GM19372 (cell line): ENCODE results near the gene ZBTB20.

Experiments
- ATAC-seq: cut with Tn5 transposase; IDR thresholded peaks from one replicate; pipeline ENCODE4 v1.9.1; 2021; ENCODE audit warnings: mild to moderate bottlenecking, low read depth, moderate library complexity; ENCODE audit not compliant: unreplicated experiment

The ZBTB20 gene

GRCh38 chr3:114375608-114376421 is 771.3 kb downstream of the ZBTB20 start:
- no peak for ATAC-seq

DNA sequence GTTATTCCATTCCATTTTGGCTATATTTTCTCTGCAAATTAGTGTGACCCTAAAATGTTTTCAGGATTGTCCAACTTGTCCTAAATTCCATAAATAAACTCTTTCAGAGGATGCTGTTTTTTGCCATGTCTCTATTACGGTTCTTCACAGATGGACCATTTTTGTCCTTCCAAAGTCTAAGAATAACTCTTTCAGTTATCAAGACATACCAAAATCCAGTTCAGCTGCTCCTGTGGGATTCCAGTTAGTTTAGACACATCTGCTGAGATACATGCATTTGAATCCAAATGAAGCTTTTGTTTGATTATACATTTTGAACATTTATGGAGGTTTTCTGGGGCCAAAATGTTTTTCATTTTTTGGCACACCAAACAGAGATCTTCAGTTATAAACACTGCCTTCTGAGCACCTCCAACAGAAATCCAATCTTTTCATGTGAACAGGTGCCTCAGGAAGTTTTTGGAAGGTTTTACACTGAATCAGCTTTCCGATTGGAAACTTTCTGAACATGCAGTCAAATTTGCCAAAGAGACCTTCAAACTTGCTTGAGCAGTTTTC is 772.6 kb downstream of the ZBTB20 start:
- ATAC-seq, result no peak

DNA sequence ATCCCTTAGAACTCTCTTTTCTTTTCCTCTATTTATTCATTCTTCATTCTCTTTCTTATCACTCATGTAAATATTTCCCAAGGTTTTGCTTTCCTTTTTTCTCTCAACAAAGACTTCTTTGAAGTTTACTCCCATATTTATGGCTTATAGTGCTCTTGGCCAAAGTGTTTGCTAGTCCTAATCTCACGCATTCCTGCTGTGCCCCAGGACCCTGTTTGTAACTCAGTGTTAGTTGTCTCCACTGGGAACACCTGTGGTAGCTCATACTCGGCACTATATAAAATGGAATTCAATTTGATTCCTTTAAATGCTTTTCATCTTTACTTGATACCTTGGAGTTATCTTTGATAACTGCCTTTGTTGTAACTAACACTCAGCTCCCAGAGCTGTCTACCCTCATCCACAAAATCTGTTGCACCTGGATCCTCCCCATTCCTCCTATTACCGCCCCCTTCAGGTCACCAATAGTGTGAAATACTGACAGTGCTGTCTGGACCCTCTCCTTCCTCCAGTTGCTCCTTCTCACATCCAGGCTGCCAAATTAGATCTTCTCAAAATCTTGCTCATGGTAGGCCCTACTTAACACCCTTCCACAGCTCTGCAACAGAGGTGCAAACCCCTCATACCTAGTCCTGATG is 776.4 kb downstream of the ZBTB20 start:
- ATAC-seq, result no peak

- ATAC-seq, result no peak
Measured at GRCh38 chr3:114365909-114366308, 781.2 kb downstream of the ZBTB20 start.

DNA sequence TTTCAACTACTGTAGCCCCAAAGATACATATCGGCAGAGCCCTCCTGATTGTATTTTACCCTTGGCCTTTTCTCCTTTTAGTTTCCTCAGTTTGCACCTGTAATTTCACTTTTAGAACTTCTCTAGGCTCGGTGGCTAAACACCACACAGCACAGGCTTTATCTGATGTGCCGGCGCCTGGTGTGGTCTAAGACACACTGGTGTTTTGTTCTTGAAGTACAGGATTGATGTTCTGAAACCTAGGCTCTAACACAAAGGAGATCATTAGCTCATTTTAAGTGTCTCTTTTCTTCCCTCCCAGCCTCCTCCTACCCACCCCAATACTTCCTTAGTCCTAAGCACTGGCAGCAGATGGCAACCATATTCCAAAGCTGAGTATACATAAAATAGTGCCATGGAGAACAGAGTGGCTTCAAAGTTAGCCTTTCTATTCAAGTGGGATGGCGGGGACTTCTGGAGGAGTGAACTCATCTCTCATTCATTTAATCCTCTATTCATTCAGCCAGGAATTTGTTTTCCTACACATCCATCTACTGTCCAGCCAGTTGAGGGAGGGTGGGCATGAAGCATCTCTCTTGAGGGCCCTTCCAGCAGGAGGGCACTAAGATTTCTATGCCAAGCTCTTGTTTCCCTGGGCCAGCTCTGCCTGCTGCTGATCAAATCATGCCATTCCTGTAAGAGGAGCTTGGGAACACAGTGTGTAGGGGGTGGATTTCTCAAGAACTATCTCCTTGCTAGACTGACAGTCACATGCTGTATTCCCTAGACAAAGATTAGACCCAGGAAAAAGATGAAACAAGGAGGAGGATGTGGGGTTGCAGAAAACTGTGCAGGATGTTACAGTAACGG is 782.1 kb downstream of the ZBTB20 start:
- no peak for ATAC-seq

GRCh38 chr3:114363554-114364202 is 783.4 kb downstream of the ZBTB20 start:
- ATAC-seq, result no peak

- peak; percentile 65 for ATAC-seq
Measured at GRCh38 chr3:114362815-114363214, 784.3 kb downstream of the ZBTB20 start.

DNA sequence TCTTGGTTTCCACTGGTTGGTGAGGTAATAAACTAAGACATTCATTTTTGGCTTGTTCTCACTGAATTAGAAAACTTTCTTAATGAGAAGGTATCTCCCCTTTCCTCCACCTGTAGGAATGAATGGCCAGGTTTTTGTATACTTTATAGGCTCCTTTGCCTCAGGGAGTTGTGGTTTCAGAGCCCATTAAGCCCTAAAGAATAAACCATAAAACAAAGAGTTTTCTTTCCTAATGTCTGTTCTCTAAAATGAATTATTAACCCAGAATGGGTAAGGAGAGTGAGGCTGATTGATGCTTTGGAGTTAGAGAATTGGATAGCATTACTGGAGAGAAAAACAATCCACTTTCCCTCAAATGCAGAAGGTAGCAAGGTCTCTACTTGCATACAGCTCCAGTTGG is 785.7 kb downstream of the ZBTB20 start:
- no peak for ATAC-seq

GRCh38 chr3:114356525-114356924 is 790.6 kb downstream of the ZBTB20 start:
- no peak for ATAC-seq

DNA sequence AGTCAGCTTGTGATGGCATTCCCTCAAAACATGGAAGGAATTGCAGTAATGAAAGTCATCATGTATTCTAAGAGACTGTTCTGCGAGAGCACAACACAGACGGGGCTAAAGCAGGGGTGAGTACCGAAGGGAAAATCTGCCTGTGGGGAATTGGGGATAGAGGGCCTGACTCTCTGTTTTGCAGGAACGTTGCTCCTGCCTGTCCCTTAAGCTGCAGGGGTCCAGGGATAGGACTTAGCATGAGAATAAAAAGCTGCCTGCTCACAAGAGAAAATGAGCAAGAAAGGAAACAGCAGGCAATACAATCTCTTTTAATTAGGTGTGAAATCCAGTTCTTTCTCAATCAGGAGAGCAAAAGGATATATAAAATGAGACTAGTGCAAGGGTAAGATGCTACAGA is 791.0 kb downstream of the ZBTB20 start:
- no peak for ATAC-seq

GRCh38 chr3:114355653-114356052 is 791.4 kb downstream of the ZBTB20 start:
- ATAC-seq, result no peak

DNA sequence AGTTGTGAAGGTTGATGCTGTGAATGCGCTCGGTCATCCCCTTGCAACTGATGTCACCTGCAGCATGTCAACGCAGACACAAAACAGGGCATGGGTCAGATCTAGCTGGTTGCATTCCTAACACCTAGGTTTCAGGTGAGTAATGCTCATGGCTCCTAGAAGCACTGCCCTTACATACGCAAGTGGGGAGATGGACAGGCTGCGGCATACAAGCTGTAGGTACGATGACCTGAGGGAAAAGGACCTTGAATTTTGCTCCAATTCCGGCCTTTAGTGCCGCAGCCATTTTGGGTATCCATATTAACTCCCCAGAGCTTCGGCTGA is 795.3 kb downstream of the ZBTB20 start:
- no peak for ATAC-seq

DNA sequence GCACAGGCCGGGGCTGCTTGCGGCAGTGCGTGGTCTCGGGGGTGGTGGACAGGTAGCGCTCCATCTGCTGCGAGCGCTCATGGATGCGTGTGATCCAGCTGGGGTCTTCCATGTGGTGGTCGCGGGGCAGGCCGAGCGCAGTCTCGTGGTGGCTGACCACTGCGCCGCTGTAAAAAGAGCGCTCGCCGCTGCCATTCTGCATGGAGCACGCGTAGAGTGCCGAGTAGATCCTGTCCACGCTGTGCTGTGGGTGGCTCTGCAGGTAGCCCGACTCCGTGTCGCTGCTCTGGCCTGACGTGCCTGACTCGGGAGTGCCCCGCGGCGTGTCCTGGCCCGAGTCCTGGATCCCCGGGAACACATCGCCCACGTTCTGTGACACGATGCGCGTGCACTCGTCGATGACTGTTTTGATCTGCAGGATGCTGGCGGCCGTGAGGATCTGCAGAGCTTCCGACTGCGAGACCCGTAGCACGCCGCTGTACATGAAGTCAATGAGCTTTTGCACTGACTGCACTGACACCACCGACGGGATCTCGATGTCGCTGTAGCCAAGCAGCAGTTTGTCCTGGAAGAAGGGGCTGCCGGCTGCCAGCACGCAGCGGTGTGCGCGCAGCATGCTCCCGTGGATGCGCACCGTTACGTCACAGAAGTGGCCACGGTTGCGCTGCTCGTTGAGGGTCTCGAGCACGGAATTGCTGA is 795.8 kb downstream of the ZBTB20 start:
- ATAC-seq, result no peak

DNA sequence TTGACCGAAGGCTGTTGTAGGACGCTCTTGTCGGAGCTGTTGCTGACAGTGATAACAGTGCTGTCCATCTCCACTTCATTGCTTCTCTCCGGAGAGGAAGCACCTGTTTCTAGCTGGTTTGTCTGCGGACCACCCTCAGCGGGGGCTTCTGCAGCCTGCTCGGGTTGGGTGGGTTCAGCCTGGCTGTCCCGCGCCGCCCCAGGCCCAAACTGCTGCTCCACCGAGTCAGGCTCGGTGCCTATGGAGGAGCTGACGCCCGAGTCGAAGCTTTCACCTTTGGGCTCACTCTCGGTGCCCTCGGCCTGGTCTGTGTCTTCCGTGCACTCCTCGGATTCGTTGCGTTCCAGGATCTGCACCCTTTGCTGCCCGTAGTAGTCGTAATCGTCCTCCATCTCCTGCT is 796.4 kb downstream of the ZBTB20 start:
- no peak for ATAC-seq

GRCh38 chr3:114350271-114350670 is 796.8 kb downstream of the ZBTB20 start:
- no peak for ATAC-seq

- no peak for ATAC-seq
Measured at GRCh38 chr3:114344492-114344891, 802.6 kb downstream of the ZBTB20 start.

GRCh38 chr3:114338651-114339357 is 808.3 kb downstream of the ZBTB20 start:
- ATAC-seq, result no peak

GRCh38 chr3:114336857-114337256 is 810.2 kb downstream of the ZBTB20 start:
- ATAC-seq, result no peak

DNA sequence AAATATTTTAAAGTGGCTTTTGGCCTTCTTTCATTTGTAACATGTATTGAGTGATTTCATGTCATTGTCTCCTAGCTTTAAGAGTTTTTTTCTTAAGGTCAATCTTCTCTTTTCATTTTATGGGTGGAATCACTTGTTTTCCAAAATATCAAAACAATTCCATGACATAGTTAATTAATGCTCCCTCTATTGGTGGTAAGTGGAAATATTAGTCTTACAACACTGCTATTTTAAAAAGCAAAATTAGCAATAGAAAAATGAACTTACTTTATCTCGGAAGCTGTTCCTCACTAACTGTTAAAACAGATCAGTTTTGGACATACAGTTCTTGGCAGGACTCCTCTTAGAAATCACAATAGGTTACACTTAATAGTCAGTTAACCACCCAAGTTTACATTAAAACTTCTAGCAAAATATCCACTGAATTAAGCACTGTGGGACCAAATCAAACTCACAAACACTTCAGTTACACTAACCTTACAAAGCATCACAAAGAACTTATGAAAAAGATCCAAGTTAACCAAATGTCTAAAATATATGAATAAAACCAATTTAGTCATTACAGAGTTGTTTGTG is 810.9 kb downstream of the ZBTB20 start:
- ATAC-seq, result no peak
